Non-pigmented ciliary epithelial cell (primary cell): Measurements from ENCODE around the gene HMX1.

Experiments used
- DNase-seq: peaks from one replicate; pipeline ENCODE4 v3.0.0-alpha.2; 2010; ENCODE audit warnings: low read depth

HMX1 gene

GRCh38 chr4:8910100-8910821 lies 38.6 kb upstream of the HMX1 start:
- no peak for DNase-seq

- DNase-seq = no peak
Measured at GRCh38 chr4:8909548-8909947, 37.9 kb upstream of the HMX1 start.

- DNase-seq = no peak
Measured at GRCh38 chr4:8908206-8908893, 36.7 kb upstream of the HMX1 start.

GRCh38 chr4:8907596-8908205 lies 36.1 kb upstream of the HMX1 start:
- no peak for DNase-seq

GRCh38 chr4:8906991-8907595 lies 35.5 kb upstream of the HMX1 start:
- no peak for DNase-seq

GRCh38 chr4:8906668-8906970 lies 35.0 kb upstream of the HMX1 start:
- DNase-seq = no peak

- no peak for DNase-seq
Measured at GRCh38 chr4:8905773-8906667, 34.4 kb upstream of the HMX1 start.

- no peak for DNase-seq
Measured at GRCh38 chr4:8905226-8905772, 33.7 kb upstream of the HMX1 start.

GRCh38 chr4:8904666-8905065 lies 33.0 kb upstream of the HMX1 start:
- no peak for DNase-seq

GRCh38 chr4:8904041-8904501 lies 32.4 kb upstream of the HMX1 start:
- no peak for DNase-seq

GRCh38 chr4:8901335-8901734 lies 29.7 kb upstream of the HMX1 start:
- DNase-seq = no peak

GRCh38 chr4:8900588-8900987 lies 28.9 kb upstream of the HMX1 start:
- DNase-seq = no peak

- no peak for DNase-seq
Measured at GRCh38 chr4:8898419-8898818, 26.8 kb upstream of the HMX1 start.

GRCh38 chr4:8897251-8898167 lies 25.9 kb upstream of the HMX1 start:
- no peak for DNase-seq

GRCh38 chr4:8896506-8896905 lies 24.9 kb upstream of the HMX1 start:
- DNase-seq = no peak

- DNase-seq = no peak
Measured at GRCh38 chr4:8896071-8896470, 24.4 kb upstream of the HMX1 start.

GRCh38 chr4:8895295-8895694 lies 23.7 kb upstream of the HMX1 start:
- DNase-seq = no peak

- DNase-seq = no peak
Measured at GRCh38 chr4:8894424-8894816, 22.8 kb upstream of the HMX1 start.

GRCh38 chr4:8893624-8894423 lies 22.2 kb upstream of the HMX1 start:
- DNase-seq = no peak

GRCh38 chr4:8893227-8893623 lies 21.6 kb upstream of the HMX1 start:
- no peak for DNase-seq
